HEK293 (cell line): Measurements from ENCODE around the gene CLEC16A.

Experiments used
- CTCF ChIA-PET: fragments of 350-600 bp; formaldehyde crosslinking; extraction: SDS; loops from one replicate; lab custom pipeline; 2021; ENCODE audit warnings: antibody characterized with exemption; lab: Yijun Ruan, JAX
- POLR2A ChIA-PET: fragments of 300-600 bp; formaldehyde crosslinking; extraction: SDS; loops from one replicate; lab custom pipeline; 2020; ENCODE audit warnings: antibody characterized with exemption, inconsistent platforms; lab: Yijun Ruan, JAX
- H3K27ac ChIP-seq: fragments of 200-500 bp; sonication (Bioruptor generic); 2 replicates; pipeline ENCODE4 v1.5.1; 2014; ENCODE audit warnings: low read depth, low read length, control low read depth, inconsistent platforms; ENCODE audit errors: extremely low read depth
- H3K36me3 ChIP-seq, 2 experiments: fragments of 200-500 bp in 1 of 2; sonication (Bioruptor generic) in 1 of 2; 1 replicate in 1 of 2; 2 replicates in 1 of 2; pipeline ENCODE4 v1.5.1; 2014 to 2017; ENCODE audit warnings: inconsistent platforms in 2 of 2, low read length in 2 of 2; ENCODE audit not compliant: control insufficient read depth in 2 of 2, insufficient read depth in 1 of 2
- H3K4me1 ChIP-seq: fragments of 200-500 bp; sonication (Bioruptor generic); 2 replicates; pipeline ENCODE4 v1.5.1; 2014; ENCODE audit warnings: mild to moderate bottlenecking, low read length, inconsistent platforms; ENCODE audit not compliant: control insufficient read depth, insufficient read depth
- H3K4me3 ChIP-seq: 2 replicates; pipeline ENCODE4 v1.5.1; 2011; ENCODE audit warnings: low read depth, mild to moderate bottlenecking, control low read depth, low read length, moderate library complexity
- H3K9me3 ChIP-seq: fragments of 200-500 bp; sonication (Bioruptor generic); 2 replicates; pipeline ENCODE4 v1.5.1; 2014; ENCODE audit warnings: low read depth, low read length, inconsistent platforms; ENCODE audit not compliant: control insufficient read depth, insufficient read depth
- MZF1 ChIP-seq: fragments of 450-650 bp; formaldehyde crosslinking; IDR thresholded peaks from 2 replicates; pipeline ENCODE4 v1.5.1; 2017; ENCODE audit warnings: missing biosample characterization, missing genetic modification characterization, borderline replicate concordance
- SCRT2 ChIP-seq: fragments of 450-650 bp; formaldehyde crosslinking; IDR thresholded peaks from 2 replicates; pipeline ENCODE4 v1.5.1; 2016; ENCODE audit warnings: missing biosample characterization, missing genetic modification characterization
- SP2 ChIP-seq: fragments of 450-650 bp; formaldehyde crosslinking; IDR thresholded peaks from 2 replicates; pipeline ENCODE4 v1.5.1; 2016; ENCODE audit warnings: missing biosample characterization, missing genetic modification characterization
- YY2 ChIP-seq: fragments of 450-650 bp; formaldehyde crosslinking; IDR thresholded peaks from 2 replicates; pipeline ENCODE4 v1.5.1; 2016; ENCODE audit warnings: missing biosample characterization, missing genetic modification characterization
- ZBTB7A ChIP-seq: fragments of 450-650 bp; formaldehyde crosslinking; IDR thresholded peaks from 2 replicates; pipeline ENCODE4 v1.5.1; 2016; ENCODE audit warnings: low read depth, missing biosample characterization, missing genetic modification characterization
- ZNF280C ChIP-seq: fragments of 450-650 bp; formaldehyde crosslinking; IDR thresholded peaks from 2 replicates; pipeline ENCODE4 v1.5.1; 2016; ENCODE audit warnings: missing biosample characterization, missing genetic modification characterization
- ZNF324 ChIP-seq: fragments of 450-650 bp; formaldehyde crosslinking; IDR thresholded peaks from 2 replicates; pipeline ENCODE4 v1.5.1; 2016; ENCODE audit warnings: missing biosample characterization, missing genetic modification characterization
- ZNF366 ChIP-seq: fragments of 450-650 bp; formaldehyde crosslinking; conservative IDR thresholded peaks from 2 replicates; pipeline ENCODE4 v1.5.1; 2016; ENCODE audit warnings: missing biosample characterization, missing genetic modification characterization
- ZNF48 ChIP-seq: fragments of 450-650 bp; formaldehyde crosslinking; IDR thresholded peaks from 2 replicates; pipeline ENCODE4 v1.5.1; 2016; ENCODE audit warnings: missing biosample characterization, missing genetic modification characterization
- ZNF529 ChIP-seq: fragments of 450-650 bp; formaldehyde crosslinking; IDR thresholded peaks from 2 replicates; pipeline ENCODE4 v1.5.1; 2017; ENCODE audit warnings: missing genetic modification characterization, missing biosample characterization; ENCODE audit not compliant: insufficient replicate concordance
- ZNF548 ChIP-seq: fragments of 450-650 bp; formaldehyde crosslinking; IDR thresholded peaks from 2 replicates; pipeline ENCODE4 v1.5.1; 2016; ENCODE audit warnings: missing biosample characterization, missing genetic modification characterization
- ZNF561 ChIP-seq: fragments of 450-650 bp; IDR thresholded peaks from 2 replicates; pipeline ENCODE4 v1.5.1; 2018; ENCODE audit warnings: missing biosample characterization, missing genetic modification characterization, borderline replicate concordance
- ZNF621 ChIP-seq: fragments of 450-650 bp; formaldehyde crosslinking; IDR thresholded peaks from 2 replicates; pipeline ENCODE4 v1.5.1; 2017; ENCODE audit warnings: missing biosample characterization, missing genetic modification characterization
- ZNF626 ChIP-seq: fragments of 450-650 bp; sonication (Bioruptor Pico); formaldehyde crosslinking; IDR thresholded peaks from 2 replicates; pipeline ENCODE4 v1.5.1; 2018; ENCODE audit warnings: missing biosample characterization, missing genetic modification characterization, inconsistent platforms
- ZNF658 ChIP-seq: fragments of 450-650 bp; formaldehyde crosslinking; IDR thresholded peaks from 2 replicates; pipeline ENCODE4; 2016; ENCODE audit warnings: missing biosample characterization, missing genetic modification characterization
- ZNF664 ChIP-seq: fragments of 450-650 bp; formaldehyde crosslinking; IDR thresholded peaks from 2 replicates; pipeline ENCODE4 v1.5.1; 2016; ENCODE audit warnings: missing biosample characterization, missing genetic modification characterization
- TF ChIP-seq, protein P1 (sequence below): fragments of 450-650 bp; IDR thresholded peaks from 2 replicates; pipeline ENCODE4 v1.5.1; 2018; ENCODE audit warnings: missing biosample characterization, missing genetic modification characterization
- TF ChIP-seq, protein P2 (sequence below): fragments of 450-650 bp; formaldehyde crosslinking; IDR thresholded peaks from 2 replicates; pipeline ENCODE4 v1.5.1; 2016; ENCODE audit warnings: missing biosample characterization, missing genetic modification characterization
- TF ChIP-seq, protein P3 (sequence below): fragments of 450-650 bp; formaldehyde crosslinking; IDR thresholded peaks from 2 replicates; pipeline ENCODE4 v1.5.1; 2016; ENCODE audit warnings: missing biosample characterization, missing genetic modification characterization
- TF ChIP-seq, protein P4 (sequence below): fragments of 450-650 bp; formaldehyde crosslinking; IDR thresholded peaks from 2 replicates; pipeline ENCODE4 v1.5.1; 2016; ENCODE audit warnings: missing biosample characterization, missing genetic modification characterization

Gene CLEC16A

DNA sequence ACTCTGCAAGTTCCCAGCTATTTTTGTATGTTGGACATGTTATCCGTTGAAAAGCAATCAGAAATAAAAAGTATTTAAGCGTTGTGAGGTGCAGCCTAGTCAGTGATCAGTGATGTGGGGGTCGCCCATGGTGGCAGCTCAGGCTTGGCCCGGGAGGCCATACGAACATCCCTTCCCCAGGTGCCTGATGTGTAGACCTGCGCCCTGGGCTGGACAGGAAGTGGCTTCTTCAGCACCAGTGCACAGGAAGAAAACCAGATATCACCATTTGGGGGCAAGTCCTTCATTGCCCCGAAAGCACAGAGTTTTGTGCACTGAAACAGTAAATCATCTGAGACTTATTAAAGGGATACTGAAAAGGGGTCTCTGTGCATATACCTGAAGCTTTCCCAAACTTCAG, 212.8 kb downstream of the CLEC16A start (continued):
- TF ChIP-seq ZNF280C (tag by site-specific recombination) (no peak), SP2 (tag by site-specific recombination) (no peak), ZNF48 (tag by site-specific recombination) (no peak)
- TF ChIP-seq, protein P1, sequence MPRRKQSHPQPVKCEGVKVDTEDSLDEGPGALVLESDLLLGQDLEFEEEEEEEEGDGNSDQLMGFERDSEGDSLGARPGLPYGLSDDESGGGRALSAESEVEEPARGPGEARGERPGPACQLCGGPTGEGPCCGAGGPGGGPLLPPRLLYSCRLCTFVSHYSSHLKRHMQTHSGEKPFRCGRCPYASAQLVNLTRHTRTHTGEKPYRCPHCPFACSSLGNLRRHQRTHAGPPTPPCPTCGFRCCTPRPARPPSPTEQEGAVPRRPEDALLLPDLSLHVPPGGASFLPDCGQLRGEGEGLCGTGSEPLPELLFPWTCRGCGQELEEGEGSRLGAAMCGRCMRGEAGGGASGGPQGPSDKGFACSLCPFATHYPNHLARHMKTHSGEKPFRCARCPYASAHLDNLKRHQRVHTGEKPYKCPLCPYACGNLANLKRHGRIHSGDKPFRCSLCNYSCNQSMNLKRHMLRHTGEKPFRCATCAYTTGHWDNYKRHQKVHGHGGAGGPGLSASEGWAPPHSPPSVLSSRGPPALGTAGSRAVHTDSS (tag by site-specific recombination), result no peak

DNA sequence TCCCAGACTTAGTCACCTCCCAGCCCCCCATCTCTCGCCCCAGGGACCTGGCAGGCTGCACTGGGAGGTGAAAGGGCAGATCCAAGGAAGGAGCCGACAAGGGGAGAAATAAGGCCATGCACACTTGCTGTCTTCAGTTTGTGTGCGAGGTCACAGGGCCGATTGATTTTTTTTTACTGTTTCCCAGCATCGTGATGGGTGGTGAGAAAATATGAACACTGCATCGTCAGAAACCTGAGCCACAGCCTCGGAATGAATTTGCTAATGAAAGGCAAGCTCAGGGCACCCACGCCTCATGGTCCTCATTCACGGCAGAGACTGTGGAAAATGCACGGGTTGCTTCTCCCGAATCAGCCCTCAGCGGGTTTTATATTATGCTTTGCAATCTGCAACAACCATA, 213.7 kb downstream of the CLEC16A start:
- TF ChIP-seq ZNF548, result no peak
- TF ChIP-seq ZNF366 (tag by site-specific recombination), result no peak
- TF ChIP-seq, protein P2, sequence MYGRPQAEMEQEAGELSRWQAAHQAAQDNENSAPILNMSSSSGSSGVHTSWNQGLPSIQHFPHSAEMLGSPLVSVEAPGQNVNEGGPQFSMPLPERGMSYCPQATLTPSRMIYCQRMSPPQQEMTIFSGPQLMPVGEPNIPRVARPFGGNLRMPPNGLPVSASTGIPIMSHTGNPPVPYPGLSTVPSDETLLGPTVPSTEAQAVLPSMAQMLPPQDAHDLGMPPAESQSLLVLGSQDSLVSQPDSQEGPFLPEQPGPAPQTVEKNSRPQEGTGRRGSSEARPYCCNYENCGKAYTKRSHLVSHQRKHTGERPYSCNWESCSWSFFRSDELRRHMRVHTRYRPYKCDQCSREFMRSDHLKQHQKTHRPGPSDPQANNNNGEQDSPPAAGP (tag by site-specific recombination), result no peak
- no peak for TF ChIP-seq MZF1 (tag by site-specific recombination)
- no peak for TF ChIP-seq ZNF626
- TF ChIP-seq SCRT2 (tag by site-specific recombination), result no peak
- no peak for TF ChIP-seq ZNF529 (tag by site-specific recombination)
- no peak for TF ChIP-seq ZNF621 (tag by site-specific recombination)
- TF ChIP-seq, protein P3, sequence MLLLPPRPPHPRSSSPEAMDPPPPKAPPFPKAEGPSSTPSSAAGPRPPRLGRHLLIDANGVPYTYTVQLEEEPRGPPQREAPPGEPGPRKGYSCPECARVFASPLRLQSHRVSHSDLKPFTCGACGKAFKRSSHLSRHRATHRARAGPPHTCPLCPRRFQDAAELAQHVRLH (tag by site-specific recombination), result no peak
- no peak for TF ChIP-seq YY2
- TF ChIP-seq ZNF324 (tag by site-specific recombination), result no peak
- no peak for TF ChIP-seq ZNF561 (tag by site-specific recombination)
- no peak for TF ChIP-seq ZNF664
- TF ChIP-seq ZBTB7A (tag by site-specific recombination), result no peak
- TF ChIP-seq, protein P4, sequence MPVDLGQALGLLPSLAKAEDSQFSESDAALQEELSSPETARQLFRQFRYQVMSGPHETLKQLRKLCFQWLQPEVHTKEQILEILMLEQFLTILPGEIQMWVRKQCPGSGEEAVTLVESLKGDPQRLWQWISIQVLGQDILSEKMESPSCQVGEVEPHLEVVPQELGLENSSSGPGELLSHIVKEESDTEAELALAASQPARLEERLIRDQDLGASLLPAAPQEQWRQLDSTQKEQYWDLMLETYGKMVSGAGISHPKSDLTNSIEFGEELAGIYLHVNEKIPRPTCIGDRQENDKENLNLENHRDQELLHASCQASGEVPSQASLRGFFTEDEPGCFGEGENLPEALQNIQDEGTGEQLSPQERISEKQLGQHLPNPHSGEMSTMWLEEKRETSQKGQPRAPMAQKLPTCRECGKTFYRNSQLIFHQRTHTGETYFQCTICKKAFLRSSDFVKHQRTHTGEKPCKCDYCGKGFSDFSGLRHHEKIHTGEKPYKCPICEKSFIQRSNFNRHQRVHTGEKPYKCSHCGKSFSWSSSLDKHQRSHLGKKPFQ, result no peak
- TF ChIP-seq ZNF658, result no peak
- H3K36me3 ChIP-seq, result no peaks in the 10 kb centered on the region
- POLR2A ChIA-PET, result no interaction called here
- H3K27ac ChIP-seq, result no peak overlapping the region
- no peaks in the 10 kb centered on the region for H3K9me3 ChIP-seq
- H3K4me3 ChIP-seq, result no peak overlapping the region
- H3K4me1 ChIP-seq, result no peaks in the 10 kb centered on the region
- CTCF ChIA-PET, result interaction anchor here (1.2 kb wide), 2 partner anchors 9 to 168 kb away, joined by 3 to 4 read pairs; no protein-coding TSS in a partner anchor
